AG09319 (cell line): ENCODE measurements around the gene LRRIQ1.

Source experiments
- DNase-seq: peaks from one replicate; pipeline ENCODE4 v3.0.0-alpha.2; 2010; ENCODE audit warnings: low read depth; ENCODE audit errors: extremely low read depth
- CTCF ChIP-seq: IDR thresholded peaks from 2 replicates; pipeline ENCODE4 v1.5.1; 2011; ENCODE audit warnings: low read depth, mild to moderate bottlenecking, inconsistent platforms, low read length, moderate library complexity

The LRRIQ1 gene

GRCh38 chr12:85036234-85036707, at the start of gene LRRIQ1, which contains the start of gene TSPAN19:
Gene LRRIQ1 (plus strand): TSS chr12:85036351. CDS start chr12:85038177, 1,826 bp downstream.
Gene TSPAN19 (minus strand): TSS chr12:85036277. CDS start chr12:85029946, 6,331 bp downstream.
- peak; percentile 43 for DNase-seq
- TF ChIP-seq CTCF, result no peak

GRCh38 chr12:84986586-84986985, 49.6 kb upstream of the LRRIQ1 start:
- TF ChIP-seq CTCF, result no peak
- DNase-seq, result no peak

GRCh38 chr12:84994426-84994825, 41.7 kb upstream of the LRRIQ1 start:
- DNase-seq, result no peak
- TF ChIP-seq CTCF, result no peak

GRCh38 chr12:84995641-84996040, 40.5 kb upstream of the LRRIQ1 start:
- no peak for DNase-seq
- TF ChIP-seq CTCF, result no peak

- DNase-seq, result no peak
- TF ChIP-seq CTCF, result no peak
Observed at GRCh38 chr12:84996759-84997158, 39.4 kb upstream of the LRRIQ1 start.

- no peak for DNase-seq
- TF ChIP-seq CTCF, result no peak
Observed at GRCh38 chr12:84998341-84998740, 37.8 kb upstream of the LRRIQ1 start.

- TF ChIP-seq CTCF, result no peak
- DNase-seq, result no peak
Observed at GRCh38 chr12:85000729-85001128, 35.4 kb upstream of the LRRIQ1 start.
